K562 (cell line): ENCODE results near the gene OR52E5. TPM values are rescaled to one million over a fixed set of nuclear protein-coding genes. Genes with fewer than 3 reads are reported as not detected.

Experiments
- CUX1 ChIP-seq: fragments of 200-800 bp; sonication (Bioruptor generic); IDR thresholded peaks from 2 replicates; pipeline ENCODE4 v1.6.1; 2016; ENCODE audit warnings: missing genetic modification characterization, missing compliant biosample characterization
- DLX4 ChIP-seq: fragments of 250-450 bp; sonication (Bioruptor Pico); IDR thresholded peaks from 2 replicates; pipeline ENCODE4 v1.6.1; 2021; ENCODE audit warnings: mild to moderate bottlenecking
- FOXA3 ChIP-seq, 2 experiments: fragments of 450-650 bp in 1 of 2; sonication (generic) in 1 of 2; formaldehyde crosslinking; IDR thresholded peaks in 1 of 2; conservative IDR thresholded peaks in 1 of 2; 2 replicates each; pipeline versions ENCODE4 v1.4.0 to v1.8.0; 2020 to 2022; ENCODE audit warnings: mild to moderate bottlenecking in 2 of 2, missing genetic modification reagents in 1 of 2
- GTF2B ChIP-seq: IDR thresholded peaks from 2 replicates; pipeline ENCODE4 v1.6.1; 2011; ENCODE audit not compliant: insufficient read length; ENCODE audit errors: extremely low read depth
- HDAC2 ChIP-seq: fragments of 450-650 bp; IDR thresholded peaks from 2 replicates; pipeline ENCODE4 v1.6.1; 2016; ENCODE audit warnings: mild to moderate bottlenecking
- L3MBTL2 ChIP-seq: fragments of 450-650 bp; IDR thresholded peaks from 2 replicates; pipeline ENCODE4 v1.6.1; 2016; ENCODE audit warnings: mild to moderate bottlenecking, moderate library complexity
- MBD2 ChIP-seq: sonication (generic); IDR thresholded peaks from 2 replicates; pipeline ENCODE4 v1.6.1; 2016; ENCODE audit warnings: low read depth, borderline replicate concordance
- MED1 ChIP-seq: sonication (generic); formaldehyde crosslinking; IDR thresholded peaks from 2 replicates; pipeline ENCODE4 v1.8.1; 2023; ENCODE audit warnings: missing genetic modification reagents, borderline replicate concordance
- MEIS2 ChIP-seq: fragments of 450-650 bp; IDR thresholded peaks from 2 replicates; pipeline ENCODE4 v1.6.1; 2014; ENCODE audit warnings: mild to moderate bottlenecking; ENCODE audit not compliant: partially characterized antibody
- POLR2A ChIP-seq: fragments of 450-650 bp; conservative IDR thresholded peaks from 2 replicates; pipeline ENCODE4 v1.6.1; 2016
- RAD51 ChIP-seq: fragments of 450-650 bp; IDR thresholded peaks from 2 replicates; pipeline ENCODE4 v1.7.1; 2016; ENCODE audit warnings: low read depth, mild to moderate bottlenecking, borderline replicate concordance
- SMARCA4 ChIP-seq: fragments of 450-650 bp; IDR thresholded peaks from 2 replicates; pipeline ENCODE4 v1.6.1; 2016
- TCF3 ChIP-seq: sonication (generic); formaldehyde crosslinking; IDR thresholded peaks from 2 replicates; pipeline ENCODE4 v1.4.0; 2020; ENCODE audit warnings: mild to moderate bottlenecking, missing genetic modification reagents
- TRIM24 ChIP-seq, 2 experiments: fragments of 450-650 bp; IDR thresholded peaks; 2 replicates each; pipeline ENCODE4 v1.6.1; 2016
- ZNF274 ChIP-seq: IDR thresholded peaks from 2 replicates; pipeline ENCODE4 v1.6.1; 2011; ENCODE audit warnings: low read depth, mild to moderate bottlenecking, low read length, moderate library complexity, borderline replicate concordance
- polyA plus RNA-seq, 8 experiments: library from polyadenylated mRNA; depleted of rRNA in 4 of 8; stranded (reverse) in 5 of 8; unstranded in 3 of 8; fragments of >200 nt; fragmentation: Nextera tagmentation in 2 of 8; fragmentation: Illumina TruSeq in 1 of 8; extraction: Ambion mirVana in 2 of 8; extraction: Trizol in 1 of 8; gene quantifications; 2 replicates each; pipeline versions ENCODE4 v1.2.1 to v1.2.3, GENCODE V29; 2011 to 2014; ENCODE audit warnings: inconsistent platforms in 1 of 8, missing spikeins in 1 of 8
- total RNA-seq, 7 experiments: library from RNA; depleted of rRNA in 6 of 7; stranded (reverse); fragments of >200 nt in 6 of 7; fragmentation: Illumina TruSeq in 2 of 7; extraction: Trizol in 2 of 7; gene quantifications; 2 replicates each; pipeline versions ENCODE4 v1.2.1 to v1.2.3, GENCODE V29; 2011 to 2021; ENCODE audit warnings: low replicate concordance in 1 of 7
- TF ChIP-seq, protein P1 (sequence below): fragments of 450-650 bp; IDR thresholded peaks from 2 replicates; pipeline ENCODE4 v1.6.1; 2016

OR52E5 gene
- total and polyA plus RNA-seq, 9 of the 15 experiments (the other 6 are each of a cell fraction or from before 2014, with no cell fraction given), result not detected

- TF ChIP-seq CUX1 (CRISPR knock-in tag) (no peak), SMARCA4 (peak; percentile 42; the same call in 1 of the 2 replicates), RAD51 (no peak), TRIM24 (IDR thresholded peaks at IDR 0.05) (0 out of 4 replicates have a peak, but pooled peaks of 1 of the 2 experiments have one; percentile 18), TCF3 (CRISPR knock-in tag) (peak; percentile 26; the same call in 1 of the 2 replicates), MBD2 (no peak), DLX4 (CRISPR knock-in tag) (no peak), FOXA3 (CRISPR knock-in tag; conservative IDR thresholded peaks at IDR 0.05 in 1 of 2, IDR thresholded peaks at IDR 0.05 in 1 of 2) (0 out of 4 replicates have a peak, but pooled peaks of 1 of the 2 experiments have one; percentile 16), MED1 (CRISPR knock-in tag) (no peak), ZNF274 (no peak), L3MBTL2 (no peak), POLR2A (no peak), GTF2B (no peak), MEIS2 (peak; percentile 94), HDAC2 (no peak)
- TF ChIP-seq, protein P1, sequence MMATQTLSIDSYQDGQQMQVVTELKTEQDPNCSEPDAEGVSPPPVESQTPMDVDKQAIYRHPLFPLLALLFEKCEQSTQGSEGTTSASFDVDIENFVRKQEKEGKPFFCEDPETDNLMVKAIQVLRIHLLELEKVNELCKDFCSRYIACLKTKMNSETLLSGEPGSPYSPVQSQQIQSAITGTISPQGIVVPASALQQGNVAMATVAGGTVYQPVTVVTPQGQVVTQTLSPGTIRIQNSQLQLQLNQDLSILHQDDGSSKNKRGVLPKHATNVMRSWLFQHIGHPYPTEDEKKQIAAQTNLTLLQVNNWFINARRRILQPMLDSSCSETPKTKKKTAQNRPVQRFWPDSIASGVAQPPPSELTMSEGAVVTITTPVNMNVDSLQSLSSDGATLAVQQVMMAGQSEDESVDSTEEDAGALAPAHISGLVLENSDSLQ, result 0 out of 2 replicates have a peak, but pooled peaks have one; percentile 51
Observed at GRCh38 chr11:5846701-5847100, 46.3 kb upstream of the OR52E5 start (continued).
